ENCODE data around the gene ZNF827. TPM values are rescaled to one million over a fixed set of nuclear protein-coding genes. Genes with fewer than 3 reads are reported as not detected.

Gene ZNF827
- total and polyA plus RNA-seq, 2 experiments from 2014 or later: 20.3 to 33.1 TPM

DNA sequence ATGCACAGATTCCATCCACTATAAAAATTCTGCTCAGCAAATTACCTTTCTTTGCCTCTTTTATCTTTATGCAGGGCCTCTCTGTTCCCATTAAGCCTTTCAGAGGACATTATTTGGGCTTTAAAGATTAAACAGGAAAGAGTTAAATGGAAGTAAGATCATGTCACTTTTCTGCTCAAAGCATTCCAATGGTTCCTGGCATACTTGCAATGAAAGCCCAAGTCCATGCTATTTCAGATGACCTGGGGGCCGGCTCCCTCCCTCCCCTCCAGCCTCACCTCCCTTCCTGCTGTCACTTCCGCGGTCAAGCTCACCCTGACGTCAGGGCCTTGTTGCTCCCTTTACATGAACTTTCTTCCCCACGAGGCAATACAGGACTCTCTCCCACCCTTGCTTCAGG lies 133.1 kb downstream of the ZNF827 start:
- H3K9me2 ChIP-seq (ENCODE audit: insufficient read depth): no peaks in the 10 kb centered on the region
- H3K27ac ChIP-seq (ENCODE audit: low read depth): peak overlapping the region; percentile 84
- no peak overlapping the region for H3K4me3 ChIP-seq
- TF ChIP-seq EZH2 (IDR thresholded peaks at IDR 0.05; ENCODE audit: low read depth, unreplicated experiment): no peak
- no peak for TF ChIP-seq CTCF (conservative IDR thresholded peaks at IDR 0.05; ENCODE audit: low read depth in 2 of 2)
- TF ChIP-seq REST (IDR thresholded peaks at IDR 0.05; ENCODE audit: unreplicated experiment): no peak
- no peak for TF ChIP-seq ZNF114 (CRISPR knock-in tag; IDR thresholded peaks at IDR 0.05)
- TF ChIP-seq, protein P1, sequence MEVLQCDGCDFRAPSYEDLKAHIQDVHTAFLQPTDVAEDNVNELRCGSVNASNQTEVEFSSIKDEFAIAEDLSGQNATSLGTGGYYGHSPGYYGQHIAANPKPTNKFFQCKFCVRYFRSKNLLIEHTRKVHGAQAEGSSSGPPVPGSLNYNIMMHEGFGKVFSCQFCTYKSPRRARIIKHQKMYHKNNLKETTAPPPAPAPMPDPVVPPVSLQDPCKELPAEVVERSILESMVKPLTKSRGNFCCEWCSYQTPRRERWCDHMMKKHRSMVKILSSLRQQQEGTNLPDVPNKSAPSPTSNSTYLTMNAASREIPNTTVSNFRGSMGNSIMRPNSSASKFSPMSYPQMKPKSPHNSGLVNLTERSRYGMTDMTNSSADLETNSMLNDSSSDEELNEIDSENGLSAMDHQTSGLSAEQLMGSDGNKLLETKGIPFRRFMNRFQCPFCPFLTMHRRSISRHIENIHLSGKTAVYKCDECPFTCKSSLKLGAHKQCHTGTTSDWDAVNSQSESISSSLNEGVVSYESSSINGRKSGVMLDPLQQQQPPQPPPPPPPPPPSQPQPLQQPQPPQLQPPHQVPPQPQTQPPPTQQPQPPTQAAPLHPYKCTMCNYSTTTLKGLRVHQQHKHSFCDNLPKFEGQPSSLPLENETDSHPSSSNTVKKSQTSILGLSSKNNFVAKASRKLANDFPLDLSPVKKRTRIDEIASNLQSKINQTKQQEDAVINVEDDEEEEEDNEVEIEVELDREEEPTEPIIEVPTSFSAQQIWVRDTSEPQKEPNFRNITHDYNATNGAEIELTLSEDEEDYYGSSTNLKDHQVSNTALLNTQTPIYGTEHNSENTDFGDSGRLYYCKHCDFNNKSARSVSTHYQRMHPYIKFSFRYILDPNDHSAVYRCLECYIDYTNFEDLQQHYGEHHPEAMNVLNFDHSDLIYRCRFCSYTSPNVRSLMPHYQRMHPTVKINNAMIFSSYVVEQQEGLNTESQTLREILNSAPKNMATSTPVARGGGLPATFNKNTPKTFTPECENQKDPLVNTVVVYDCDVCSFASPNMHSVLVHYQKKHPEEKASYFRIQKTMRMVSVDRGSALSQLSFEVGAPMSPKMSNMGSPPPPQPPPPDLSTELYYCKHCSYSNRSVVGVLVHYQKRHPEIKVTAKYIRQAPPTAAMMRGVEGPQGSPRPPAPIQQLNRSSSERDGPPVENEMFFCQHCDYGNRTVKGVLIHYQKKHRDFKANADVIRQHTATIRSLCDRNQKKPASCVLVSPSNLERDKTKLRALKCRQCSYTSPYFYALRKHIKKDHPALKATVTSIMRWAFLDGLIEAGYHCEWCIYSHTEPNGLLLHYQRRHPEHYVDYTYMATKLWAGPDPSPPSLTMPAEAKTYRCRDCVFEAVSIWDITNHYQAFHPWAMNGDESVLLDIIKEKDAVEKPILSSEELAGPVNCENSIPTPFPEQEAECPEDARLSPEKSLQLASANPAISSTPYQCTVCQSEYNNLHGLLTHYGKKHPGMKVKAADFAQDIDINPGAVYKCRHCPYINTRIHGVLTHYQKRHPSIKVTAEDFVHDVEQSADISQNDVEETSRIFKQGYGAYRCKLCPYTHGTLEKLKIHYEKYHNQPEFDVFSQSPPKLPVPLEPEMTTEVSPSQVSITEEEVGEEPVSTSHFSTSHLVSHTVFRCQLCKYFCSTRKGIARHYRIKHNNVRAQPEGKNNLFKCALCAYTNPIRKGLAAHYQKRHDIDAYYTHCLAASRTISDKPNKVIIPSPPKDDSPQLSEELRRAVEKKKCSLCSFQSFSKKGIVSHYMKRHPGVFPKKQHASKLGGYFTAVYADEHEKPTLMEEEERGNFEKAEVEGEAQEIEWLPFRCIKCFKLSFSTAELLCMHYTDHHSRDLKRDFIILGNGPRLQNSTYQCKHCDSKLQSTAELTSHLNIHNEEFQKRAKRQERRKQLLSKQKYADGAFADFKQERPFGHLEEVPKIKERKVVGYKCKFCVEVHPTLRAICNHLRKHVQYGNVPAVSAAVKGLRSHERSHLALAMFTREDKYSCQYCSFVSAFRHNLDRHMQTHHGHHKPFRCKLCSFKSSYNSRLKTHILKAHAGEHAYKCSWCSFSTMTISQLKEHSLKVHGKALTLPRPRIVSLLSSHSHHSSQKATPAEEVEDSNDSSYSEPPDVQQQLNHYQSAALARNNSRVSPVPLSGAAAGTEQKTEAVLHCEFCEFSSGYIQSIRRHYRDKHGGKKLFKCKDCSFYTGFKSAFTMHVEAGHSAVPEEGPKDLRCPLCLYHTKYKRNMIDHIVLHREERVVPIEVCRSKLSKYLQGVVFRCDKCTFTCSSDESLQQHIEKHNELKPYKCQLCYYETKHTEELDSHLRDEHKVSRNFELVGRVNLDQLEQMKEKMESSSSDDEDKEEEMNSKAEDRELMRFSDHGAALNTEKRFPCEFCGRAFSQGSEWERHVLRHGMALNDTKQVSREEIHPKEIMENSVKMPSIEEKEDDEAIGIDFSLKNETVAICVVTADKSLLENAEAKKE (CRISPR knock-in tag; IDR thresholded peaks at IDR 0.05): no peak
- TF ChIP-seq, protein P2, sequence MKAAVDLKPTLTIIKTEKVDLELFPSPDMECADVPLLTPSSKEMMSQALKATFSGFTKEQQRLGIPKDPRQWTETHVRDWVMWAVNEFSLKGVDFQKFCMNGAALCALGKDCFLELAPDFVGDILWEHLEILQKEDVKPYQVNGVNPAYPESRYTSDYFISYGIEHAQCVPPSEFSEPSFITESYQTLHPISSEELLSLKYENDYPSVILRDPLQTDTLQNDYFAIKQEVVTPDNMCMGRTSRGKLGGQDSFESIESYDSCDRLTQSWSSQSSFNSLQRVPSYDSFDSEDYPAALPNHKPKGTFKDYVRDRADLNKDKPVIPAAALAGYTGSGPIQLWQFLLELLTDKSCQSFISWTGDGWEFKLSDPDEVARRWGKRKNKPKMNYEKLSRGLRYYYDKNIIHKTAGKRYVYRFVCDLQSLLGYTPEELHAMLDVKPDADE (IDR thresholded peaks at IDR 0.05): peak; percentile 48; the same call in 1 of the 2 replicates
- TF ChIP-seq JUNB (IDR thresholded peaks at IDR 0.05; ENCODE audit: unreplicated experiment): no peak
- TF ChIP-seq POLR2AphosphoS5 (IDR thresholded peaks at IDR 0.05; ENCODE audit: low read depth): no peak
- 0 out of 2 replicates have a peak, but pooled peaks have one; percentile 40 for TF ChIP-seq NANOG (IDR thresholded peaks at IDR 0.05; ENCODE audit: borderline replicate concordance)
- TF ChIP-seq EZH2phosphoT487 (IDR thresholded peaks at IDR 0.05; ENCODE audit: unreplicated experiment): no peak
- TF ChIP-seq CREB1 (CRISPR knock-in tag; IDR thresholded peaks at IDR 0.05; ENCODE audit: low read depth): no peak
- TF ChIP-seq ZNF331 (CRISPR knock-in tag; IDR thresholded peaks at IDR 0.05; ENCODE audit: low read depth): no peak
- no peak for TF ChIP-seq STAT1 (IDR thresholded peaks at IDR 0.05; ENCODE audit: unreplicated experiment)
- H3K79me2 ChIP-seq (replicated peaks; ENCODE audit: insufficient read depth): no peaks in the 10 kb centered on the region
- H3K4me1 ChIP-seq (ENCODE audit: insufficient read depth): peaks cover 22% of the 10 kb centered on the region
- Mint-ChIP-seq H3K27ac (peak overlapping the region; percentile 90), H3K27me3 (ENCODE audit: insufficient read depth, low read depth, poor library complexity) (peaks cover 8% of the 10 kb centered on the region), H3K36me3 (ENCODE audit: low read depth) (peaks cover 42% of the 10 kb centered on the region), H3K4me3 (no peak overlapping the region; the same call in 2 of the 3 replicates), H3K4me1 (peaks cover 31% of the 10 kb centered on the region), H3K9me3 (peaks cover 13% of the 10 kb centered on the region)
- peak overlapping the region; percentile 45; the same call in 1 of the 2 replicates for H3K4me2 ChIP-seq
- H3F3A ChIP-seq (replicated peaks; ENCODE audit: low read depth): 0 out of 2 replicates have a peak, but pooled peaks cover 3% of the 10 kb centered on the region
- H3K36me3 ChIP-seq (ENCODE audit: insufficient read depth): peaks cover 10% of the 10 kb centered on the region; the same call in 1 of the 2 replicates
- ATAC-seq (peak; percentile 75), DNase-seq (ENCODE audit: low spot score) (peak; percentile 79)
- H3K27me3 ChIP-seq (ENCODE audit: insufficient read depth): no peaks in the 10 kb centered on the region
- no peak overlapping the region for H2AFZ ChIP-seq
- no peaks in the 10 kb centered on the region for H4K20me1 ChIP-seq (replicated peaks; ENCODE audit: insufficient read depth)

Data from GM23338 (cell line).